Measurements from ENCODE around the gene KRT71.

- TF ChIP-seq CTCF (IDR thresholded peaks at IDR 0.05; ENCODE audit: low read depth, low read length) (no peak), POLR2A (IDR thresholded peaks at IDR 0.05; ENCODE audit: extremely low read depth, insufficient read length) (no peak), MYC (IDR thresholded peaks at IDR 0.05; ENCODE audit: low read depth, low read length) (no peak), MAX (IDR thresholded peaks at IDR 0.05; ENCODE audit: low read depth, low read length) (no peak)
These were observed 27.1 kb downstream of the KRT71 start for GRCh38 chr12:52525661-52526499.
